B cell (primary cell): ENCODE measurements around the gene OR52B2. TPM values are rescaled to one million over a fixed set of nuclear protein-coding genes. Genes with fewer than 3 reads are reported as not detected.

Experiments used
- ATAC-seq: fragments of 200-7000 bp; cut with Tn5 transposase; one replicate; pipeline ENCODE4 v1.10.0; 2021; ENCODE audit warnings: low read depth, mild to moderate bottlenecking, moderate number of reproducible peaks, moderate library complexity
- CTCF ChIA-PET: fragments of 350-600 bp; sonication (Branson Sonifier 250); formaldehyde crosslinking; loops from one replicate; lab custom pipeline; 2021; ENCODE audit warnings: antibody characterized with exemption, inconsistent platforms; lab: Charles Lee
- POLR2A ChIA-PET: fragments of 350-600 bp; sonication (Branson Sonifier 250); formaldehyde crosslinking; loops from one replicate; lab custom pipeline; 2021; ENCODE audit warnings: antibody characterized with exemption; lab: Charles Lee
- DNase-seq: peaks from one replicate; pipeline ENCODE4 v3.0.0; 2013
- H2AFZ ChIP-seq: 2 replicates; pipeline ENCODE4 v1.6.1; 2012; ENCODE audit warnings: mild to moderate bottlenecking, low read depth, low read length; ENCODE audit not compliant: insufficient read depth, poor library complexity, severe bottlenecking
- H3K27ac ChIP-seq, 2 donors: 1 replicate in 1 of 2; 2 replicates in 1 of 2; pipeline ENCODE4 v1.5.1; 2012 to 2013; ENCODE audit warnings: low read length in 2 of 2, mild to moderate bottlenecking in 2 of 2, moderate library complexity in 1 of 2
- H3K27me3 ChIP-seq, 4 experiments: fragments of 200-600 bp in 1 of 4; sonication (generic) in 1 of 4; replicated peaks in 1 of 4; 1 replicate in 2 of 4; 2 replicates in 2 of 4; pipeline versions ENCODE4 v1.6.1 to v1.7.0; 2013 to 2016; ENCODE audit warnings: low read length in 3 of 4, mild to moderate bottlenecking in 2 of 4, mixed read lengths in 1 of 4, moderate library complexity in 1 of 4; ENCODE audit not compliant: insufficient read depth in 4 of 4, control insufficient read depth in 3 of 4; ENCODE audit errors: control extremely low read depth in 1 of 4
- H3K36me3 ChIP-seq, 2 experiments: replicated peaks in 1 of 2; 1 replicate in 1 of 2; 2 replicates in 1 of 2; pipeline versions ENCODE4 v1.6.1 to v1.7.1; 2013; ENCODE audit warnings: low read length in 1 of 2; ENCODE audit not compliant: insufficient read depth in 2 of 2, control insufficient read depth in 1 of 2; ENCODE audit errors: control extremely low read depth in 1 of 2, extremely low read depth in 1 of 2
- H3K4me1 ChIP-seq, 2 donors: fragments of 200-600 bp in 1 of 2; sonication (generic) in 1 of 2; 1 replicate in 1 of 2; 2 replicates in 1 of 2; pipeline versions ENCODE4 v1.5.1 to v1.6.1; 2013 to 2017; ENCODE audit warnings: low read length in 2 of 2; ENCODE audit not compliant: control insufficient read depth in 2 of 2, insufficient read depth in 2 of 2
- H3K4me2 ChIP-seq: replicated peaks from 2 replicates; pipeline ENCODE3; 2012; ENCODE audit warnings: mild to moderate bottlenecking, low read depth, low read length; ENCODE audit not compliant: poor library complexity, severe bottlenecking
- H3K4me3 ChIP-seq, 5 experiments: fragments of 200-600 bp in 1 of 5; sonication (generic) in 1 of 5; 1 replicate in 3 of 5; 2 replicates in 2 of 5; pipeline versions ENCODE4 v1.5.1 to v1.7.0; 2011 to 2016; ENCODE audit warnings: low read length in 4 of 5, mild to moderate bottlenecking in 4 of 5, low read depth in 2 of 5, control low read depth in 1 of 5, moderate library complexity in 1 of 5; ENCODE audit not compliant: insufficient read depth in 1 of 5; ENCODE audit errors: control extremely low read depth in 1 of 5, extremely low read depth in 1 of 5
- H3K79me2 ChIP-seq: fragments of 200-600 bp; sonication (generic); one replicate; pipeline ENCODE4 v1.6.0; 2016; ENCODE audit warnings: low read length; ENCODE audit not compliant: control insufficient read depth, insufficient read depth
- H3K9ac ChIP-seq: fragments of 200-600 bp; sonication (generic); 2 replicates; pipeline ENCODE4 v1.6.1; 2017; ENCODE audit warnings: mild to moderate bottlenecking, low read length, moderate library complexity
- H3K9me3 ChIP-seq, 3 donors: one replicate each; pipeline versions ENCODE4 v1.6.1 to v1.7.1; 2013; ENCODE audit warnings: low read length in 2 of 3; ENCODE audit not compliant: control insufficient read depth in 2 of 3, insufficient read depth in 1 of 3; ENCODE audit errors: control extremely low read depth in 1 of 3
- H4K20me1 ChIP-seq: 2 replicates; pipeline ENCODE4 v1.6.0; 2012; ENCODE audit warnings: mild to moderate bottlenecking, low read length; ENCODE audit not compliant: insufficient read depth, control insufficient read depth, poor library complexity, severe bottlenecking
- H3K27ac Mint-ChIP-seq: one replicate; pipeline ENCODE4 v1.8.0; 2021; ENCODE audit warnings: mixed read lengths
- H3K27me3 Mint-ChIP-seq: one replicate; pipeline ENCODE4 v1.8.0; 2021; ENCODE audit warnings: mixed read lengths
- H3K4me1 Mint-ChIP-seq: one replicate; pipeline ENCODE4 v1.8.0; 2021; ENCODE audit warnings: mixed read lengths
- H3K4me3 Mint-ChIP-seq: one replicate; pipeline ENCODE4 v1.8.0; 2021; ENCODE audit warnings: mixed read lengths
- H3K9me3 Mint-ChIP-seq: one replicate; pipeline ENCODE4 v1.8.0; 2022; ENCODE audit warnings: mixed read lengths; ENCODE audit not compliant: insufficient read depth
- EZH2 ChIP-seq: IDR thresholded peaks from 2 replicates; pipeline ENCODE4 v1.6.1; 2012; ENCODE audit warnings: borderline replicate concordance, low read depth, mild to moderate bottlenecking, moderate library complexity, low read length; ENCODE audit not compliant: insufficient read depth, poor library complexity, severe bottlenecking
- WGBS: methylation state at CpG from one replicate; pipeline ENCODE4 v1.1.5; 2013; ENCODE audit warnings: missing lambda C conversion rate; ENCODE audit not compliant: insufficient coverage; 5-methylcytosine and 5-hydroxymethylcytosine counted together
- intact Hi-C: fragments of 100-400 bp; cut with micrococcal nuclease; formaldehyde crosslinking; loops from one replicate; pipeline ENCODE4 v1.10.0; 2022
- polyA minus RNA-seq: library from RNA; depleted of rRNA, polyadenylated mRNA; stranded (reverse); fragments of >200 nt; gene quantifications from 2 replicates; pipeline ENCODE4 v1.2.3, GENCODE V29; 2012
- polyA plus RNA-seq: library from polyadenylated mRNA; depleted of rRNA; stranded (reverse); fragments of >200 nt; gene quantifications from 2 replicates; pipeline ENCODE4 v1.2.3, GENCODE V29; 2012
- total RNA-seq, 2 donors: library from RNA; stranded (reverse); fragments of 120-200 nt in 1 of 2; gene quantifications; 1 replicate in 1 of 2; 2 replicates in 1 of 2; pipeline versions ENCODE4 v1.2.3 to v1.2.4, GENCODE V29; 2013 to 2022
- TF ChIP-seq, protein P1 (sequence below): fragments of 200-600 bp; IDR thresholded peaks from one replicate; pipeline ENCODE4 v1.8.0; 2022; ENCODE audit warnings: antibody characterized with exemption, mild to moderate bottlenecking

Gene OR52B2
- total RNA-seq (not detected in 2 replicates), polyA plus RNA-seq (0.20 TPM in 1 of 2 replicates, not detected in the other), polyA minus RNA-seq (not detected in 2 replicates)
- total RNA-seq (2013): not detected

DNA sequence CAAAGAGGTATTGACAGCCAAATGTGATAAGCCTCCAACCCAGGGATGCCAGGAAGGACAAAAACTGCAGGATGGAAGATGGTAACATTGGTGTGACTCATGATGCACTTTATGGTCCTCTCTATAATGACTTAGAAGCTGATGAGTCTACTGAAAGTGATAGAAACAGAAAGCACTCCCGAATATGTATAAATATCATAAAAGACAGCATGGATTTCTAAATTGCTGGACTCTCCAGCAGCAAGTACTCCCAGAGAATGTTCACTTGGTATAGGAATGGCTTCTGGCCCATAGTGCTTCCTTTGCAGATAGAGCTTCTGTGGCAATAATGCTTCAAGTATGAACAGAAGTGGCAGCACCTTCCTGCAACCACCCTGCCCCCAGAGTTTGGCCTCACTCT, at the start of gene OR52B2:
Gene OR52B2, minus strand, starts transcription at position 101 of the 400 bp plus-strand sequence. Its CDS starts 0 bp downstream, at position 101.
- no peak within 1 kb of the TSS for H3K27ac Mint-ChIP-seq
- DNase-seq (no peak), ATAC-seq (no peak)
- Histone ChIP-seq H3K4me2 (no peak within 1 kb of the TSS), H3K27me3 (peaks cover 0 to 6% (median 0%) of the 10 kb centered on the region in 4 experiments), H3K9me3 (peaks cover 0 to under 1% (median 0%) of the 10 kb centered on the region in 3 donors), H3K9ac (no peak within 1 kb of the TSS), H3K79me2 (no peaks in the 10 kb centered on the region), H3K4me3 (no peak within 1 kb of the TSS), H2AFZ (no peak within 1 kb of the TSS), H3K36me3 (no peaks in the 10 kb centered on the region), H3K27ac (no peak within 1 kb of the TSS), H3K4me1 (no peaks in the 10 kb centered on the region), H4K20me1 (no peaks in the 10 kb centered on the region)
- peaks cover 33% of the 10 kb centered on the region for H3K27me3 Mint-ChIP-seq
- TF ChIP-seq EZH2: no peak
- TF ChIP-seq, protein P1, sequence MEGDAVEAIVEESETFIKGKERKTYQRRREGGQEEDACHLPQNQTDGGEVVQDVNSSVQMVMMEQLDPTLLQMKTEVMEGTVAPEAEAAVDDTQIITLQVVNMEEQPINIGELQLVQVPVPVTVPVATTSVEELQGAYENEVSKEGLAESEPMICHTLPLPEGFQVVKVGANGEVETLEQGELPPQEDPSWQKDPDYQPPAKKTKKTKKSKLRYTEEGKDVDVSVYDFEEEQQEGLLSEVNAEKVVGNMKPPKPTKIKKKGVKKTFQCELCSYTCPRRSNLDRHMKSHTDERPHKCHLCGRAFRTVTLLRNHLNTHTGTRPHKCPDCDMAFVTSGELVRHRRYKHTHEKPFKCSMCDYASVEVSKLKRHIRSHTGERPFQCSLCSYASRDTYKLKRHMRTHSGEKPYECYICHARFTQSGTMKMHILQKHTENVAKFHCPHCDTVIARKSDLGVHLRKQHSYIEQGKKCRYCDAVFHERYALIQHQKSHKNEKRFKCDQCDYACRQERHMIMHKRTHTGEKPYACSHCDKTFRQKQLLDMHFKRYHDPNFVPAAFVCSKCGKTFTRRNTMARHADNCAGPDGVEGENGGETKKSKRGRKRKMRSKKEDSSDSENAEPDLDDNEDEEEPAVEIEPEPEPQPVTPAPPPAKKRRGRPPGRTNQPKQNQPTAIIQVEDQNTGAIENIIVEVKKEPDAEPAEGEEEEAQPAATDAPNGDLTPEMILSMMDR: no peak
- ChIA-PET POLR2A (no interaction called here), CTCF (no interaction called here)
- intact Hi-C loops: no loop called here
- no peak within 1 kb of the TSS for H3K4me3 Mint-ChIP-seq
- no peaks in the 10 kb centered on the region for H3K4me1 Mint-ChIP-seq
- H3K9me3 Mint-ChIP-seq: no peaks in the 10 kb centered on the region
- no CpG with 5 or more reads among the region's 1 CpG for WGBS

DNA sequence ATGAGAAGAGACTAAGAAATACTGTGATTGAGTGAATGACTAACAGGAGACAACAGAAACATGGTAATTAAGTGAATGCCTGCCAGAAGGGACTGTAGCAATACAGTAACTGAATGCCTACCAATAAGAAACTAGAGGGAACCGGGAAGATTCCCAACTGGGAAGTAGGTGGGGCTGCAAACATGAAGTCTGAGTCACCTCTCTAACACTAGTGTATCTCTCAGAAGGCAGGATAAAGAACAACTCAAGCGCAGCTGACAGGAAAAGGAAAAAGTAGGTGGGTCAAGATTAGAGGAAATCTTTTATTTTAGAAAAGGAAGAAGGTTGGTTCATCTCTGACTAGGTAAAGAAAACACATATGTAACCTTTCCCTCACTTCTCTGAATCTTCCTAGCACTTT, 49.2 kb upstream of the OR52B2 start:
- Histone ChIP-seq H3K27ac (no peak overlapping the region), H4K20me1 (no peaks in the 10 kb centered on the region), H3K9ac (no peak overlapping the region), H2AFZ (no peak overlapping the region), H3K4me1 (no peaks in the 10 kb centered on the region), H3K27me3 (no peaks in the 10 kb centered on the region), H3K4me2 (no peak overlapping the region), H3K4me3 (no peak overlapping the region), H3K9me3 (no peaks in the 10 kb centered on the region), H3K36me3 (peaks cover 4 to 86% of the 10 kb centered on the region in 2 experiments), H3K79me2 (no peaks in the 10 kb centered on the region)
- DNase-seq: no peak
- ATAC-seq: no peak
- no peak overlapping the region for H3K27ac Mint-ChIP-seq
- WGBS: no CpG with 5 or more reads among the region's 2 CpGs
- H3K4me3 Mint-ChIP-seq: no peak overlapping the region
- no peak for TF ChIP-seq EZH2
- TF ChIP-seq, protein P1: no peak
- CTCF ChIA-PET: no interaction called here
- POLR2A ChIA-PET: no interaction called here
- no peaks in the 10 kb centered on the region for H3K4me1 Mint-ChIP-seq
- H3K27me3 Mint-ChIP-seq: no peaks in the 10 kb centered on the region
- no peaks in the 10 kb centered on the region for H3K9me3 Mint-ChIP-seq
- intact Hi-C loops: no loop called here
